HG03521 (cell line): Measurements from ENCODE around the gene RPS6KA2.
A peak's percentile ranks its signal among the peaks of the same experiment; 100 is the strongest.

Experiments used
- ATAC-seq: cut with Tn5 transposase; IDR thresholded peaks from one replicate; pipeline ENCODE4 v1.9.1; 2021; ENCODE audit warnings: mild to moderate bottlenecking, moderate library complexity; ENCODE audit not compliant: unreplicated experiment

RPS6KA2 gene

GRCh38 chr6:166492092-166492741 is 134.8 kb downstream of the RPS6KA2 start:
- ATAC-seq = no peak

- no peak for ATAC-seq
These were observed 136.2 kb downstream of the RPS6KA2 start for GRCh38 chr6:166490671-166491500.

GRCh38 chr6:166489301-166490155 is 137.5 kb downstream of the RPS6KA2 start:
- no peak for ATAC-seq

GRCh38 chr6:166488701-166489100 is 138.3 kb downstream of the RPS6KA2 start:
- ATAC-seq = no peak

GRCh38 chr6:166488076-166488685 is 138.9 kb downstream of the RPS6KA2 start:
- ATAC-seq = peak; percentile 90

GRCh38 chr6:166487148-166487547 is 139.9 kb downstream of the RPS6KA2 start:
- no peak for ATAC-seq

GRCh38 chr6:166486536-166486880 is 140.5 kb downstream of the RPS6KA2 start:
- ATAC-seq = no peak

GRCh38 chr6:166485651-166486535 is 141.2 kb downstream of the RPS6KA2 start:
- no peak for ATAC-seq

- ATAC-seq = no peak
These were observed 142.2 kb downstream of the RPS6KA2 start for GRCh38 chr6:166484863-166485262.

GRCh38 chr6:166483573-166484250 is 143.3 kb downstream of the RPS6KA2 start:
- no peak for ATAC-seq

- ATAC-seq = no peak
These were observed 144.0 kb downstream of the RPS6KA2 start for GRCh38 chr6:166483026-166483425.

GRCh38 chr6:166478782-166479592 is 148.1 kb downstream of the RPS6KA2 start:
- no peak for ATAC-seq

GRCh38 chr6:166477647-166478365 is 149.2 kb downstream of the RPS6KA2 start:
- no peak for ATAC-seq

- ATAC-seq = no peak
These were observed 150.3 kb downstream of the RPS6KA2 start for GRCh38 chr6:166476634-166477215.

GRCh38 chr6:166476061-166476591 is 150.9 kb downstream of the RPS6KA2 start:
- no peak for ATAC-seq

GRCh38 chr6:166474721-166475565 is 152.1 kb downstream of the RPS6KA2 start:
- no peak for ATAC-seq
